DOHH2 (cell line): ENCODE data around the gene MAP7D2.

ENCODE experiments used
- H3F3A ChIP-seq: fragments of 200-600 bp; sonication (generic), shearing (Covaris generic); 2 replicates; pipeline ENCODE4 v1.6.0; 2016; ENCODE audit warnings: antibody characterized with exemption, mild to moderate bottlenecking; ENCODE audit not compliant: control insufficient read depth, insufficient read depth
- H3K27ac ChIP-seq: fragments of 200-600 bp; sonication (generic); 2 replicates; pipeline ENCODE4 v1.5.1; 2014; ENCODE audit warnings: low read depth, mild to moderate bottlenecking, low read length, moderate library complexity
- H3K27me3 ChIP-seq: fragments of 200-600 bp; sonication (generic); 2 replicates; pipeline ENCODE4 v1.6.1; 2014; ENCODE audit warnings: mild to moderate bottlenecking, low read length, mixed read lengths; ENCODE audit not compliant: control insufficient read depth
- H3K36me3 ChIP-seq: fragments of 200-600 bp; sonication (generic); 2 replicates; pipeline ENCODE4 v1.6.1; 2014; ENCODE audit warnings: mild to moderate bottlenecking, low read length, moderate library complexity, mixed read lengths; ENCODE audit not compliant: control insufficient read depth
- H3K4me1 ChIP-seq: fragments of 200-600 bp; sonication (generic); 2 replicates; pipeline ENCODE4 v1.6.1; 2014; ENCODE audit warnings: mild to moderate bottlenecking, low read length, mixed read lengths; ENCODE audit not compliant: control insufficient read depth
- H3K4me2 ChIP-seq: fragments of 200-600 bp; sonication (generic); 2 replicates; pipeline ENCODE4 v1.6.0; 2014; ENCODE audit warnings: mild to moderate bottlenecking, low read length, moderate library complexity
- H3K4me3 ChIP-seq: fragments of 200-600 bp; sonication (generic); 2 replicates; pipeline ENCODE4 v1.5.1; 2014; ENCODE audit warnings: mild to moderate bottlenecking, low read length, mixed read lengths
- H3K79me2 ChIP-seq: fragments of 200-600 bp; sonication (generic); 2 replicates; pipeline ENCODE4 v1.6.1; 2014; ENCODE audit warnings: mild to moderate bottlenecking, low read length, mixed read lengths; ENCODE audit not compliant: control insufficient read depth
- H3K9me2 ChIP-seq: fragments of 200-600 bp; sonication (generic); replicated peaks from 2 replicates; pipeline ENCODE4 v1.6.1; 2014; ENCODE audit warnings: mild to moderate bottlenecking, low read length, mixed read lengths; ENCODE audit not compliant: control insufficient read depth
- H3K9me3 ChIP-seq: fragments of 200-600 bp; sonication (generic); 2 replicates; pipeline ENCODE4 v1.6.1; 2014; ENCODE audit warnings: antibody characterized with exemption, low read length, mixed read lengths; ENCODE audit not compliant: control insufficient read depth, insufficient read depth
- H4K20me1 ChIP-seq: fragments of 200-600 bp; sonication (generic); 2 replicates; pipeline ENCODE4 v1.6.0; 2014; ENCODE audit warnings: low read depth, mild to moderate bottlenecking, antibody characterized with exemption, low read length, moderate library complexity; ENCODE audit not compliant: control insufficient read depth, insufficient read depth
- CTCF ChIP-seq: fragments of 200-600 bp; sonication (generic); IDR thresholded peaks from one replicate; pipeline ENCODE4 v1.5.1; 2014; ENCODE audit warnings: antibody characterized with exemption, mild to moderate bottlenecking, low read depth, low read length; ENCODE audit not compliant: poor library complexity, severe bottlenecking
- EZH2phosphoT487 ChIP-seq: fragments of 200-600 bp; sonication (generic); IDR thresholded peaks from 2 replicates; pipeline ENCODE4 v1.6.1; 2017; ENCODE audit warnings: borderline replicate concordance, mild to moderate bottlenecking, antibody characterized with exemption, low read length, moderate library complexity, mixed read lengths

Gene MAP7D2

GRCh38 chrX:20071511-20072079, 45.1 kb downstream of the MAP7D2 start:
- Histone ChIP-seq H3F3A (no peaks in the 10 kb centered on the region), H3K9me3 (no peaks in the 10 kb centered on the region), H3K27me3 (no peaks in the 10 kb centered on the region), H3K4me1 (peaks cover 5% of the 10 kb centered on the region; the same call in 1 of the 2 replicates), H3K9me2 (no peaks in the 10 kb centered on the region), H3K79me2 (no peaks in the 10 kb centered on the region), H3K36me3 (no peaks in the 10 kb centered on the region), H4K20me1 (no peaks in the 10 kb centered on the region), H3K4me2 (no peak overlapping the region), H3K27ac (no peak overlapping the region), H3K4me3 (no peak overlapping the region)
- TF ChIP-seq CTCF = no peak
- TF ChIP-seq EZH2phosphoT487 = no peak

- Histone ChIP-seq H3K27me3 (no peaks in the 10 kb centered on the region), H3K27ac (no peak overlapping the region), H3K4me2 (no peak overlapping the region), H3F3A (no peaks in the 10 kb centered on the region), H3K4me1 (no peaks in the 10 kb centered on the region), H3K36me3 (no peaks in the 10 kb centered on the region), H3K4me3 (no peak overlapping the region), H3K9me2 (no peaks in the 10 kb centered on the region), H3K79me2 (no peaks in the 10 kb centered on the region), H4K20me1 (no peaks in the 10 kb centered on the region), H3K9me3 (no peaks in the 10 kb centered on the region)
- no peak for TF ChIP-seq EZH2phosphoT487
- no peak for TF ChIP-seq CTCF
Measured at GRCh38 chrX:20067709-20068561, 48.8 kb downstream of the MAP7D2 start.

GRCh38 chrX:20066968-20067708, 49.6 kb downstream of the MAP7D2 start:
- H3K9me3 ChIP-seq = no peaks in the 10 kb centered on the region
- no peaks in the 10 kb centered on the region for H3K9me2 ChIP-seq
- H3K27me3 ChIP-seq = no peaks in the 10 kb centered on the region
- H3K79me2 ChIP-seq = no peaks in the 10 kb centered on the region
- no peaks in the 10 kb centered on the region for H3K4me1 ChIP-seq
- no peaks in the 10 kb centered on the region for H3K36me3 ChIP-seq
- H3F3A ChIP-seq = no peaks in the 10 kb centered on the region
- H3K4me2 ChIP-seq = no peak overlapping the region
- peak; percentile 53 for TF ChIP-seq CTCF
- no peak for TF ChIP-seq EZH2phosphoT487
- no peak overlapping the region for H3K27ac ChIP-seq
- no peaks in the 10 kb centered on the region for H4K20me1 ChIP-seq
- H3K4me3 ChIP-seq = no peak overlapping the region
